Measurements from ENCODE around the gene TNS1.
A peak's percentile ranks its signal among the peaks of the same experiment; 100 is the strongest.
"Not testable (repeated sequence)": the region's sequence is repeated elsewhere in the genome, so short reads cannot be mapped to it uniquely, and the experiment has no call there.

The TNS1 gene

GRCh38 chr2:218002845-218003180, at the start of gene TNS1:
Gene TNS1 (minus strand): TSS chr2:218002995. CDS start chr2:218002872, 123 bp downstream.
- DNase-seq: no peak

DNA sequence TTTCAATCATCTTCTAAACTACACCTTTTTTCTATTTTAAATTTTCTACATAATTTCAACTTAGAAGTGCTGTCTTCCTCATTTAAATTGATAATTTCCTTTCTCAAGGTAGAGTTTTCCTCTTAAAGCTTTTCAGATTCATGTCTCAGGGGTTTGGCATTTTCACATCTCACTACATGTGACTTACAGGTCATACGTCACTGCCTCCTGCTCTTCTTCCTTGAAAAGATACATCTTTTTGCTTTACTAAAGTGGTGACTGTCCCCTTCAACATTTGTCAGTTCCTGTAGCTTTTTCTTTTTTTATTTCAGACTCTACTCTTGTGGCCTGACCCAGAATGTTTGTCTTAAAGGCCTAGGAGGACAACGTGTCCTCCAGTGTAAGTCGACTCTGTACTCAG, 49.1 kb upstream of the TNS1 start:
- no peak for DNase-seq

- DNase-seq: no peak
Observed at GRCh38 chr2:218047536-218048225, 44.9 kb upstream of the TNS1 start.

DNA sequence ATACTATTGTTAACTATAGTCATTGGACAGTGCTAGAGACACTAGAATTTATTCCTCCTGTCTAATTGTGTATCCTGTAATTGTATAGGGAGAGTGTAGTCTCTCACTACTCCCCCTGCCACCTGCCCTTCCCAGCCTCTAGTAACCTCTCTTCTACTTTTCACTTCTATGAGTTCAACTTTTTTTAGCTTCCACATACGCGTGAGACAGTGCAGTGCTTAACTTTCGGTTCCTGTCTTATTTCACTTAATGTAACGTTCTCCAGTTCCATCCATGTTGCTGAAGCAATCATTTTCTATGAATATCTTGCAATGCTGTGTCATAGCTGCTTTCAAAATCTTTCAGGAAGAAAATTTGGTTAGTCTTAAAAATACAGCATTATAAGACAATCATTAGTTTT, 43.4 kb upstream of the TNS1 start:
- no peak for DNase-seq

- DNase-seq: not testable (repeated sequence)
Observed at GRCh38 chr2:218044599-218044998, 41.8 kb upstream of the TNS1 start.

DNA sequence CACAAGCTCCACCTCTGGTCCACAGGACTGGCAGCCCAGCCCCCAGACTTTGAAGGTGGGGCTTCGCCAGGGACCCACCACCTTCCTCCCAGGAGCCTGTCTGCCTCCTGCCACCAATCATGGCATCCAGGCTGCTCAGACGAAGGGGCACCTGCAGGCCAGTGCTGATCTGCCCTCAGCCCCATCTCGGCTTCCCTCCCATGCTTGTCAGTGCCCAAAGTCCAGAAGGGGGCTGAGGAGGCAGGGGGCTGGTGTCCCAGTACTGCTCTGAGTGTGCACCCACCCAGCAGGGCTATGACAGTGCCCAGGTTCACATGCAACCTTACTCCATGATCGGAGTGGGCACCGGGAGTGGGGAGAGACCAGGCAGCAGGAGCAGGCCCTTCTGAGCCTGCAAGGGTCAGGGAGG, 40.9 kb upstream of the TNS1 start:
- DNase-seq: no peak

DNA sequence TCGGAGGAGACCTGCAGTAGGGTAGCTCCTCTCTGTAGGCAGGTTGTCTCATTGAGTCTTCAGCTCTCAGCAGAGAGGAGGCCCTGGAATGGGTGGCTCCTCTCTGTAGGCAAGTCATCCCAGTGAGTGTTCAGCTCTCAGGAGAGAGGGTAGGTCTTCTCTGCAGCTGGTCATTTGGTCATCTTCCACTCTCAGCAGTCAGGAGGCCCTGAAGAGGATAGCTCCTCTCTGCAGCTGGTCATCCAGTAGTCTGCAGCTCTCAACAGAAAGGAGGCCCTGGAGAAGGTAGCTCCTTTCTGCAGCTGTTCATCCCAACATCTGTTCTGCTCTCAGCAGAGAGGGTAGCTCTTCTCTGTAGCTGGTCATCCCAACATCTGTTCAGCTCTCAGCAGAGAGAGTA, 40.3 kb upstream of the TNS1 start:
- DNase-seq: no peak

- DNase-seq: no peak
Observed at GRCh38 chr2:218041302-218042168, 38.7 kb upstream of the TNS1 start.

- DNase-seq: no peak
Observed at GRCh38 chr2:218040883-218041282, 38.1 kb upstream of the TNS1 start.

GRCh38 chr2:218039171-218039570, 36.4 kb upstream of the TNS1 start:
- DNase-seq: no peak

- no peak for DNase-seq
Observed at GRCh38 chr2:218036371-218036770, 33.6 kb upstream of the TNS1 start.

- no peak for DNase-seq
Observed at GRCh38 chr2:218035463-218036100, 32.8 kb upstream of the TNS1 start.

- DNase-seq: peak; percentile 16 to 30
Observed at GRCh38 chr2:218034497-218035213, 31.9 kb upstream of the TNS1 start.

DNA sequence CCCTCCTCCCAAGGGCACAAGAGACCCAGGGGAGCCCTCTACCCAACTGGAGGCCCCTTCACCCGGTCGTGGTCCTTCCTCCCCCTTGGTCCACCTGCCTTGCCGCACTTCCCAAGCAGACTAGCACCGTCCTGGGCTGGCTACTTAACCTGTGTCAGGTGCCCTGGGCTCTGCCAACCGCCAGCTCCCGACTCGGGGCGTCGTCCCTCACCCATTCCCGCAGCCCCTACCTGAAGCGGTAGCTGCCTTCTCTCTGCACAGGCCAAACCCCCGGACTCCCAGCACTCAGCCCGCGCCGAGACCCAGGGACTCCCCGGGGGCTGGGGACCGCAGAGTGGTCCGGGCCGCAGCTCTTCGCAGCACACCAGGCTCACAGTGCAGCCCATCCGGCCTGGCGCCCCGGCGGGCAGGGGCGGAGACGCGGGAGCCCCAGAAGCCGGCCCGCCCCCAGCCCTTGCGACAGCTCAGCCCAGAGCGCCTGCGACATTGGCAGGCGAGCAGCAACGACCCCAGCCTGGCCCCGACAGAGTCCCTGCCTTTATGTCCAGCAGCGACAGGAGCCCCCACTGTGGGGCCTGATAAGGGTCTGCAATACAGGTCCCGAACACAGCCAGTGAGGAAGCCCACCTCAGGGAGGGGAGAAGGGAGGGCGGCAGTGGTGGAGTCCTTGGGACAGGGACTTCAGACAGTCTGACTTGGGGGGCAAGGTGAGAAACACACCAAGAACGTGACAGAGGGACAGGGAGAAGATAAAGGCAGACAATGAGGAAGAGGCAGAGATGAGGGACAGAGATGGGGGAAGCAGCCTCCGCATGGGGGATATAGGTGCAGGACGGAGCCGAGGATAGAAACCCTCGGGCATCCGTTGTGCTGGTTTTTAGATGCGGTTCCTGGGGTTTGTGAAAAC, 31.0 kb upstream of the TNS1 start:
- no peak for DNase-seq

DNA sequence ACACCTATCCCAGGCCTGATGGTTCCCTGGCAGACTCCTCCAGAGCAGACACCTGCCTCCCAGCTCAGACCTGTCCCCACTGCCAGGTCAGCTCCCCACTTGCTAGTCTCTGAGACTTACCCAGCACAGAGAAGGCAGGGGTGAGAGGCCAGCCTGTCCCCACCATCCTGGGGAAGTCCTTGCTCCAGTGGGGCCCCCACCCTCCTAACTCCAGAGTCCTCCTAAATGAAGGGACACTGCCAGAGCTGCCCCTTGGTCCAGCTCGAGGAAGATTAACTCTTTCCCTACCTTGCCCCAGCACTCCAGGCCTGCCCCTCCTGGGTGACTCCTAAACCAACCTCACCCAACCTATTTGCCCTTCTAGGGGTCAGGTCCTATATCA, 30.4 kb upstream of the TNS1 start:
- no peak for DNase-seq

- no peak for DNase-seq
Observed at GRCh38 chr2:218032336-218033171, 29.8 kb upstream of the TNS1 start.

GRCh38 chr2:218031771-218032257, 29.0 kb upstream of the TNS1 start:
- no peak for DNase-seq

DNA sequence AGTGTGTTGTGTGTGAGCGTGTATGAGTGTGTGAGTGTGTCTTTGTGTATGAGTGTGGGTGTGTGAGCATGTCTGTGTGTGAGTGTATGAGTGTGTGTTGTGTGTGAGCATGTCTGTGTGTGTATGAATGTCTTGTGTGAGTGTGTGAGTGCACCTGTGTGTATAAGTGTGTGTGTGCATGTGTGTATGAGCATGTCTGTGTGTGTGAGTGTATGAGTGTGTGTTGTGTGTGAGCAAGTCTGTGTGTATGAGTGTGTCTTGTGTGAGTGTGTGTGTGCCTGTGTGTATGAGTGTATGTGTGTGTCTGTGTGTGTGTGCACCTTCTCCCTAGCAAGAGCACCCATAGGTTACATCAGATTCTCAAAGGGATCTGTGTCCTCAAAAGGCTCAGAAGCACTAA, 28.5 kb upstream of the TNS1 start:
- DNase-seq: no peak

DNA sequence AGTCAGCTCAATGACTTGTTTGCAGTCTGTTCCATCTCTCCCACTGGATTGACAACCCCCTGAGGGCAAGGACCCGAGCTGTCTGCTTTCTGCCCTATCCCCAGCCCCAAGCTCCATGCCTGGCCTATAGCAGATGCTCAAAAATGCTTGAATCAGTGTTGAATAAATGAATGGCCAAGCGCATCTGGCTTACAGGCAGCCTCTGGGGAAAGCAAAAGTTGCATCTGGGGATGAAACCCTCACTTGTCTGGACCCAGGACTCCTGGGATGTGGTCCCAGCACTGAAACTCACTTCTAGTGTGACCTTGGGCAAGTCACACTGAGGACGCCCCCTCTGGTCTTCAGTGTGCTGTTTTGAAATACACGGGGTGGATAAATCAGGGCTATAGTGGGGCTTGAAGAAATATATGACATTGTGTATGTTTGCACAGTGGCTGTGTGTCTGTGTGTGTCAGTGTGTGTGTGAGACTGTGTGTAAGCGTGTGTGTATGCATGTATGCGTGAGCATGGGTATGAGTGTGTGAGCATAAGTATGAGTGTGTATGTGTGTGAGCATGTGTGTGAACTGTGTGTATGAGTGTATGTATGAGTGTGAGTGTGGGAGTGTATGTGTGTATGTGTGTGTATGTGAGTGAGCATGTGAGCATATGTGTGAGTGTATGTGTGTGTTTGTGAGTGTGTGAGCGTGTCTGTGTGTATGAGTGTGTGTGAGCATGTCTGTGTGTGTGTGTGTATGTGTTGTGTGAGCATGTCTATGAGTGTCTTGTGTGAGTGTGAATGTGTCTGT, 27.8 kb upstream of the TNS1 start:
- DNase-seq: no peak

All from NCI-H2081 (cell line).